HG02798 (cell line): ENCODE data around the gene ICE2.

ENCODE experiments used
- ATAC-seq: cut with Tn5 transposase; IDR thresholded peaks from one replicate; pipeline ENCODE4 v1.9.1; 2021; ENCODE audit warnings: mild to moderate bottlenecking; ENCODE audit not compliant: unreplicated experiment, poor library complexity

The ICE2 gene

GRCh38 chr15:60373327-60373726 is 105.6 kb downstream of the ICE2 start:
- ATAC-seq: no peak

GRCh38 chr15:60372756-60373155 is 106.2 kb downstream of the ICE2 start:
- no peak for ATAC-seq

GRCh38 chr15:60372227-60372626 is 106.7 kb downstream of the ICE2 start:
- no peak for ATAC-seq

GRCh38 chr15:60371175-60372051 is 107.5 kb downstream of the ICE2 start:
- no peak for ATAC-seq

DNA sequence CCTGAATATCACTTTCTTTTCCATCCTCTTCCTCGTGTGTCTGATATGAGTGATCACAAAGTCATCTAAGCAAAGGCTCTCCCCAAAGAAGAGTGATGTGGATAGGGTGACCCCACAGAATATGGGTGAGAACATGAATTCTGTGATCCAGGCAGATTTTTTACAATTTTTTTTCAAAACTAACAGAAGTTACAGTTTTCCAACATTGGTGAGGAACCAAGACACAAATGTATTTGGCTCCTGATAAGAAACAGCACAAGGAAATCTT is 108.1 kb downstream of the ICE2 start:
- no peak for ATAC-seq

GRCh38 chr15:60370105-60370868 is 108.7 kb downstream of the ICE2 start:
- no peak for ATAC-seq

GRCh38 chr15:60369696-60370095 is 109.2 kb downstream of the ICE2 start:
- ATAC-seq: no peak
